HepG2 (cell line): Measurements from ENCODE around the gene NUDT2. TPM values are rescaled to one million over a fixed set of nuclear protein-coding genes. Genes with fewer than 3 reads are reported as not detected.
"Not testable (repeated sequence)": the region's sequence is repeated elsewhere in the genome, so short reads cannot be mapped to it uniquely, and the experiment has no call there.

Experiments
- ATAC-seq: fragments of 200-7000 bp; cut with Tn5 transposase; 3 replicates; pipeline ENCODE4 v1.9.1; 2020; ENCODE audit warnings: mild to moderate bottlenecking, moderate library complexity
- BruUV-seq: library from RNA; stranded (reverse); fragments of 400-500 nt; replicated peaks from 2 replicates; lab custom pipeline; 2021; lab: Mats Ljungman, UMichigan
- CTCF ChIA-PET: fragments of 300-600 bp; formaldehyde crosslinking; extraction: SDS; loops from one replicate; lab custom pipeline; 2021; ENCODE audit warnings: low total read pairs, inconsistent platforms, low intra/inter-chr PET ratio; lab: Yijun Ruan, JAX
- POLR2A ChIA-PET: fragments of 350-600 bp; sonication (Branson Sonifier 250); formaldehyde crosslinking; loops from one replicate; lab custom pipeline; 2020; ENCODE audit warnings: antibody characterized with exemption, inconsistent platforms; lab: Yijun Ruan, JAX
- DNase-seq: peaks from one replicate; pipeline ENCODE4 v3.0.0-alpha.2; 2015; ENCODE audit warnings: low spot score
- FAIRE-seq: peaks from 3 replicates; lab custom pipeline; 2011; peaks lifted over from hg19 to GRCh38; lab: Jason Lieb, UNC
- H2AFZ ChIP-seq: one replicate; pipeline ENCODE4 v1.6.1; 2011; ENCODE audit warnings: low read length, inconsistent platforms
- H3K27ac ChIP-seq: fragments of 300-600 bp; 3 replicates; pipeline ENCODE4 v1.8.0; 2011; ENCODE audit warnings: mixed run types, mild to moderate bottlenecking, mixed read lengths, low read length, inconsistent platforms; ENCODE audit not compliant: insufficient read depth; ENCODE audit errors: extremely low read length
- H3K27me3 ChIP-seq, 2 experiments: fragments of 200-600 bp in 1 of 2; 2 replicates in 1 of 2; 3 replicates in 1 of 2; pipeline versions ENCODE4 v1.6.0 to v1.8.0; 2011; ENCODE audit warnings: low read length in 2 of 2, mild to moderate bottlenecking in 2 of 2, moderate library complexity in 2 of 2, inconsistent platforms in 1 of 2; ENCODE audit not compliant: insufficient read depth in 2 of 2, control insufficient read depth in 1 of 2
- H3K36me3 ChIP-seq, 2 experiments: fragments of 200-600 bp in 1 of 2; replicated peaks in 1 of 2; 2 replicates in 1 of 2; 3 replicates in 1 of 2; pipeline versions ENCODE4 v1.5.1 to v1.8.0; 2011; ENCODE audit warnings: low read length in 2 of 2, inconsistent platforms in 1 of 2; ENCODE audit not compliant: insufficient read depth in 2 of 2, control insufficient read depth in 1 of 2
- H3K4me1 ChIP-seq: 2 replicates; pipeline ENCODE4 v1.5.1; 2012; ENCODE audit warnings: low read length, inconsistent platforms; ENCODE audit not compliant: insufficient read depth
- H3K4me2 ChIP-seq: 2 replicates; pipeline ENCODE4 v1.6.0; 2011; ENCODE audit warnings: low read depth, low read length, inconsistent platforms
- H3K4me3 ChIP-seq, 3 experiments: fragments of 200-600 bp in 1 of 3; sonication (generic), shearing (Covaris generic) in 1 of 3; replicated peaks in 1 of 3; 2 replicates each; pipeline ENCODE4 v1.5.1; 2011 to 2016; ENCODE audit warnings: low read length in 3 of 3, inconsistent platforms in 2 of 3, low read depth in 2 of 3, mild to moderate bottlenecking in 2 of 3, control low read depth in 1 of 3, mixed read lengths in 1 of 3; ENCODE audit not compliant: insufficient read depth in 1 of 3
- H3K79me2 ChIP-seq: one replicate; pipeline ENCODE4 v1.6.1; 2011; ENCODE audit warnings: low read length, inconsistent platforms; ENCODE audit not compliant: insufficient read depth
- H3K9ac ChIP-seq: 2 replicates; pipeline ENCODE4 v1.6.0; 2011; ENCODE audit warnings: mild to moderate bottlenecking, low read depth, low read length, inconsistent platforms; ENCODE audit not compliant: insufficient read depth
- H3K9me3 ChIP-seq: 2 replicates; pipeline ENCODE4 v1.5.1; 2012; ENCODE audit warnings: mild to moderate bottlenecking, low read length
- H4K20me1 ChIP-seq: 2 replicates; pipeline ENCODE4 v1.6.0; 2011; ENCODE audit warnings: inconsistent platforms, mild to moderate bottlenecking, low read length, moderate library complexity; ENCODE audit not compliant: insufficient read depth
- BCL6 ChIP-seq: IDR thresholded peaks from 2 replicates; pipeline ENCODE4 v1.6.1; 2016; ENCODE audit warnings: missing genetic modification reagents, missing compliant biosample characterization
- GATAD2A ChIP-seq: IDR thresholded peaks from 2 replicates; pipeline ENCODE4 v1.6.1; 2016
- HNF4A ChIP-seq: sonication (generic); formaldehyde crosslinking; IDR thresholded peaks from 2 replicates; pipeline ENCODE4 v1.4.0; 2020; ENCODE audit warnings: missing genetic modification reagents
- NR2F2 ChIP-seq: IDR thresholded peaks from 2 replicates; pipeline ENCODE4 v1.6.1; 2012; ENCODE audit warnings: low read depth, inconsistent platforms, borderline replicate concordance
- PITX1 ChIP-seq: sonication (generic); formaldehyde crosslinking; IDR thresholded peaks from 2 replicates; pipeline ENCODE4 v1.5.1; 2020; ENCODE audit warnings: mild to moderate bottlenecking, missing genetic modification reagents
- SOX13 ChIP-seq, 3 experiments: fragments of 450-650 bp in 1 of 3; sonication (generic) in 1 of 3; formaldehyde crosslinking in 1 of 3; IDR thresholded peaks in 2 of 3; conservative IDR thresholded peaks in 1 of 3; 2 replicates each; pipeline versions ENCODE4 v1.5.0 to v1.6.1; 2016 to 2020; ENCODE audit warnings: antibody characterized with exemption in 1 of 3, mild to moderate bottlenecking in 1 of 3, missing compliant biosample characterization in 1 of 3, missing genetic modification reagents in 1 of 3, moderate library complexity in 1 of 3
- SOX6 ChIP-seq, 2 experiments: fragments of 450-650 bp in 1 of 2; sonication (generic) in 1 of 2; formaldehyde crosslinking in 1 of 2; IDR thresholded peaks; 2 replicates each; pipeline versions ENCODE4 v1.4.0 to v1.6.1; 2017 to 2020; ENCODE audit warnings: antibody characterized with exemption in 1 of 2, mild to moderate bottlenecking in 1 of 2, missing genetic modification reagents in 1 of 2
- TBX3 ChIP-seq: fragments of 450-650 bp; IDR thresholded peaks from 2 replicates; pipeline ENCODE4 v1.6.1; 2017; ENCODE audit warnings: antibody characterized with exemption, mild to moderate bottlenecking, inconsistent platforms, borderline replicate concordance
- ZEB1 ChIP-seq: IDR thresholded peaks from 2 replicates; pipeline ENCODE4 v1.6.1; 2012; ENCODE audit warnings: mild to moderate bottlenecking, low read depth, inconsistent platforms; ENCODE audit not compliant: insufficient replicate concordance
- ZSCAN25 ChIP-seq: sonication (generic); formaldehyde crosslinking; IDR thresholded peaks from 2 replicates; pipeline ENCODE4 v1.8.0; 2022; ENCODE audit warnings: mild to moderate bottlenecking, missing genetic modification reagents
- WGBS: methylation state at CpG from one replicate; pipeline ENCODE4 v1.1.6; 2017; ENCODE audit warnings: low lambda C conversion rate; 5-methylcytosine and 5-hydroxymethylcytosine counted together
- in situ Hi-C: cut with HindIII; loops from 2 replicates; pipeline ENCODE4 v1.10.0; 2017; ENCODE audit warnings: low pct_unique_long_range_greater_than_20kb; ENCODE audit not compliant: extremely low pct_ligation_motif_present
- intact Hi-C: fragments of 100-400 bp; cut with micrococcal nuclease; formaldehyde crosslinking; loops from one replicate; pipeline ENCODE4 v1.10.0; 2022; ENCODE audit not compliant: unreplicated experiment
- polyA plus RNA-seq, 8 experiments: library from polyadenylated mRNA; depleted of rRNA in 3 of 8; stranded (reverse) in 7 of 8; unstranded in 1 of 8; fragments of >200 nt; fragmentation: Illumina TruSeq in 4 of 8; extraction: Trizol in 4 of 8; gene quantifications; 2 replicates each; pipeline versions ENCODE4 v1.2.1 to v1.2.3, GENCODE V29; 2011 to 2016; ENCODE audit warnings: low read depth in 4 of 8, missing spikeins in 1 of 8, mixed read lengths in 1 of 8; ENCODE audit not compliant: insufficient read depth in 1 of 8
- total RNA-seq, 5 experiments: library from RNA; depleted of rRNA; stranded (reverse); fragments of >200 nt; fragmentation: Illumina TruSeq; extraction: Trizol; gene quantifications; 2 replicates each; pipeline ENCODE4 v1.2.3, GENCODE V29; 2016; ENCODE audit warnings: low read depth in 1 of 5
- TF ChIP-seq, protein P1 (sequence below): sonication (generic); formaldehyde crosslinking; IDR thresholded peaks from 2 replicates; pipeline ENCODE4 v1.5.0; 2020; ENCODE audit warnings: mild to moderate bottlenecking, missing genetic modification reagents
- TF ChIP-seq, protein P2 (sequence below): sonication (generic); formaldehyde crosslinking; conservative IDR thresholded peaks from 2 replicates; pipeline ENCODE4 v1.4.0; 2020; ENCODE audit warnings: mild to moderate bottlenecking, missing genetic modification reagents, moderate library complexity
- TF ChIP-seq, protein P3 (sequence below): sonication (generic); formaldehyde crosslinking; IDR thresholded peaks from 2 replicates; pipeline ENCODE4 v1.4.0; 2020; ENCODE audit warnings: mild to moderate bottlenecking, missing genetic modification reagents

NUDT2 gene
- total and polyA plus RNA-seq, 2 of the 13 experiments (the other 11 are each of a cell fraction or from before 2014, with no cell fraction given): 19.9 to 24.6 TPM

DNA sequence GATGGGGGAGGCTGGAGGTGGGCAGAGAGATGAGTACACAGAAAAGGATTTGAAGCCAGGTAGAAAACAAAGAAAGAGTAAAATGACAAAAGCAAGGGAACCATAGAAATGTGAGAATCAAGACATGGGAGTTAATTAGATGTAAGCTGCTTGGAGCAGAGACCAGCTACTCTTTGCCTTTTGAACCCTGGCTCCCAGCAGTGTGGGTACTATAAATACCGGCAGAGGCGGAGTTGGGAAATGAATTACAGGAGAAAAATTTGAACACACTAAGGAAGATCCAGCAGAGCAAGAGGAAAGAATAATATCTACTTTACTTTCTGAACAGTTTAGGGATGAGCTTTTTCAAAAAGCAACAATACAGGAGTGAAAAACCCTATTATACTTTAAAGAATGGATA, 36.8 kb upstream of the NUDT2 start:
- POLR2A ChIA-PET: no interaction called here

GRCh38 chr9:34301064-34301463, 28.3 kb upstream of the NUDT2 start:
- BruUV-seq; H3K9ac ChIP-seq; H4K20me1 ChIP-seq; H2AFZ ChIP-seq; in situ Hi-C loops; H3K27ac ChIP-seq; H3K4me3 ChIP-seq; H3K79me2 ChIP-seq; H3K4me1 ChIP-seq; POLR2A ChIA-PET; H3K27me3 ChIP-seq; FAIRE-seq; intact Hi-C loops; CTCF ChIA-PET; H3K4me2 ChIP-seq; H3K9me3 ChIP-seq; H3K36me3 ChIP-seq; TF ChIP-seq SOX13, SOX6 (IDR thresholded peaks at IDR 0.05): not testable (repeated sequence)
- DNase-seq (peak; percentile 30), ATAC-seq (peak; percentile 62; the same call in 2 of the 3 replicates)
- WGBS: 34% methylated on average over 7 of the region's 7 CpGs
- TF ChIP-seq SOX13 (CRISPR knock-in tag; conservative IDR thresholded peaks at IDR 0.05 in 1 of 2, IDR thresholded peaks at IDR 0.05 in 1 of 2) (peak in 1 of 2 experiments; percentile 51; a peak in 2 of 4 replicates), BCL6 (CRISPR knock-in tag) (peak; percentile 31; the same call in 1 of the 2 replicates), GATAD2A (CRISPR knock-in tag) (peak; percentile 30; the same call in 1 of the 2 replicates), ZSCAN25 (CRISPR knock-in tag) (peak; percentile 61; the same call in 1 of the 2 replicates), NR2F2 (peak; percentile 43; the same call in 1 of the 2 replicates), TBX3 (peak; percentile 70), SOX6 (CRISPR knock-in tag; IDR thresholded peaks at IDR 0.05) (peak; percentile 65)
- TF ChIP-seq, protein P1, sequence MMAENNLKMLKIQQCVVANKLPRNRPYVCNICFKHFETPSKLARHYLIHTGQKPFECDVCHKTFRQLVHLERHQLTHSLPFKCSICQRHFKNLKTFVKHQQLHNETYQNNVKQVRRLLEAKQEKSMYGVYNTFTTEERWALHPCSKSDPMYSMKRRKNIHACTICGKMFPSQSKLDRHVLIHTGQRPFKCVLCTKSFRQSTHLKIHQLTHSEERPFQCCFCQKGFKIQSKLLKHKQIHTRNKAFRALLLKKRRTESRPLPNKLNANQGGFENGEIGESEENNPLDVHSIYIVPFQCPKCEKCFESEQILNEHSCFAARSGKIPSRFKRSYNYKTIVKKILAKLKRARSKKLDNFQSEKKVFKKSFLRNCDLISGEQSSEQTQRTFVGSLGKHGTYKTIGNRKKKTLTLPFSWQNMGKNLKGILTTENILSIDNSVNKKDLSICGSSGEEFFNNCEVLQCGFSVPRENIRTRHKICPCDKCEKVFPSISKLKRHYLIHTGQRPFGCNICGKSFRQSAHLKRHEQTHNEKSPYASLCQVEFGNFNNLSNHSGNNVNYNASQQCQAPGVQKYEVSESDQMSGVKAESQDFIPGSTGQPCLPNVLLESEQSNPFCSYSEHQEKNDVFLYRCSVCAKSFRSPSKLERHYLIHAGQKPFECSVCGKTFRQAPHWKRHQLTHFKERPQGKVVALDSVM (CRISPR knock-in tag): peak; percentile 95
- TF ChIP-seq, protein P2, sequence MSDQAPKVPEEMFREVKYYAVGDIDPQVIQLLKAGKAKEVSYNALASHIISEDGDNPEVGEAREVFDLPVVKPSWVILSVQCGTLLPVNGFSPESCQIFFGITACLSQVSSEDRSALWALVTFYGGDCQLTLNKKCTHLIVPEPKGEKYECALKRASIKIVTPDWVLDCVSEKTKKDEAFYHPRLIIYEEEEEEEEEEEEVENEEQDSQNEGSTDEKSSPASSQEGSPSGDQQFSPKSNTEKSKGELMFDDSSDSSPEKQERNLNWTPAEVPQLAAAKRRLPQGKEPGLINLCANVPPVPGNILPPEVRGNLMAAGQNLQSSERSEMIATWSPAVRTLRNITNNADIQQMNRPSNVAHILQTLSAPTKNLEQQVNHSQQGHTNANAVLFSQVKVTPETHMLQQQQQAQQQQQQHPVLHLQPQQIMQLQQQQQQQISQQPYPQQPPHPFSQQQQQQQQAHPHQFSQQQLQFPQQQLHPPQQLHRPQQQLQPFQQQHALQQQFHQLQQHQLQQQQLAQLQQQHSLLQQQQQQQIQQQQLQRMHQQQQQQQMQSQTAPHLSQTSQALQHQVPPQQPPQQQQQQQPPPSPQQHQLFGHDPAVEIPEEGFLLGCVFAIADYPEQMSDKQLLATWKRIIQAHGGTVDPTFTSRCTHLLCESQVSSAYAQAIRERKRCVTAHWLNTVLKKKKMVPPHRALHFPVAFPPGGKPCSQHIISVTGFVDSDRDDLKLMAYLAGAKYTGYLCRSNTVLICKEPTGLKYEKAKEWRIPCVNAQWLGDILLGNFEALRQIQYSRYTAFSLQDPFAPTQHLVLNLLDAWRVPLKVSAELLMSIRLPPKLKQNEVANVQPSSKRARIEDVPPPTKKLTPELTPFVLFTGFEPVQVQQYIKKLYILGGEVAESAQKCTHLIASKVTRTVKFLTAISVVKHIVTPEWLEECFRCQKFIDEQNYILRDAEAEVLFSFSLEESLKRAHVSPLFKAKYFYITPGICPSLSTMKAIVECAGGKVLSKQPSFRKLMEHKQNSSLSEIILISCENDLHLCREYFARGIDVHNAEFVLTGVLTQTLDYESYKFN (CRISPR knock-in tag): 0 out of 2 replicates have a peak, but pooled peaks have one; percentile 12

More for the DNA sequence above, 36.8 kb upstream of the NUDT2 start:
- no peaks in the 10 kb centered on the region for H3K36me3 ChIP-seq
- in situ Hi-C loops: no loop called here
- CTCF ChIA-PET: no interaction called here
- ATAC-seq (peak; percentile 62; the same call in 2 of the 3 replicates), DNase-seq (no peak), FAIRE-seq (peak; percentile 4)
- WGBS: 13% methylated on average over 2 of the region's 2 CpGs
- no peak overlapping the region for H3K27ac ChIP-seq
- H4K20me1 ChIP-seq: no peaks in the 10 kb centered on the region
- H3K4me1 ChIP-seq: peaks cover 10% of the 10 kb centered on the region
- no peak overlapping the region for H3K4me3 ChIP-seq
- H3K27me3 ChIP-seq: no peaks in the 10 kb centered on the region
- H3K9me3 ChIP-seq: no peaks in the 10 kb centered on the region
- no TSS peak for BruUV-seq
- intact Hi-C loops: no loop called here
- TF ChIP-seq ZEB1 (no peak), HNF4A (CRISPR knock-in tag) (0 out of 2 replicates have a peak, but pooled peaks have one; percentile 6), PITX1 (CRISPR knock-in tag) (no peak)
- TF ChIP-seq, protein P3, sequence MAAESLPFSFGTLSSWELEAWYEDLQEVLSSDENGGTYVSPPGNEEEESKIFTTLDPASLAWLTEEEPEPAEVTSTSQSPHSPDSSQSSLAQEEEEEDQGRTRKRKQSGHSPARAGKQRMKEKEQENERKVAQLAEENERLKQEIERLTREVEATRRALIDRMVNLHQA: no peak
- H3K9ac ChIP-seq: no peak overlapping the region
- no peak overlapping the region for H3K4me2 ChIP-seq
- no peaks in the 10 kb centered on the region for H3K79me2 ChIP-seq
- no peak overlapping the region for H2AFZ ChIP-seq
